ENCODE results near the gene C10orf71.

C10orf71 gene

GRCh38 chr10:49273626-49274025 is 25.3 kb upstream of the C10orf71 start:
- no peak for FAIRE-seq
- no peak for DNase-seq (ENCODE audit: insufficient read length, low spot score)

GRCh38 chr10:49274886-49275285 is 24.1 kb upstream of the C10orf71 start:
- FAIRE-seq: no peak
- DNase-seq (ENCODE audit: insufficient read length, low spot score): no peak

DNA sequence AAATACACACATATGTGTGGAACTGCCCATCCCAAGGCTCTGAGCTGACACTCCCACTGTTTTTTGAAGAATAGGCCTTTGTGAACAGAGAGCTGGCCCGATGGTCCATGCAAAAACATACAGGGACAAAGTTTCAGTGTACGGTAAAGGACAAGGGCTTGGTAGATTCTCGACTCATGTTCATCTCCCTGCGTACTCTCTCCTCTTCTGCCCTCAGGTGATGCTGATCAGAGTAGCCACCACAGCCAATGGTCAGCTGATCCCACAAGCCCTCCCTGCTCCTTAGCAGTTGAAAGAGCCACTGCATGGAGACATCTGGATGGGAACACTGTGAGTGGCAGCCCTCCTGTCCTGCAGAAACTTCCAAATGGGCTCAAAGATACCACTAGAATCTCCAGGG is 23.1 kb upstream of the C10orf71 start:
- FAIRE-seq (no peak), DNase-seq (ENCODE audit: insufficient read length, low spot score) (no peak)

DNA sequence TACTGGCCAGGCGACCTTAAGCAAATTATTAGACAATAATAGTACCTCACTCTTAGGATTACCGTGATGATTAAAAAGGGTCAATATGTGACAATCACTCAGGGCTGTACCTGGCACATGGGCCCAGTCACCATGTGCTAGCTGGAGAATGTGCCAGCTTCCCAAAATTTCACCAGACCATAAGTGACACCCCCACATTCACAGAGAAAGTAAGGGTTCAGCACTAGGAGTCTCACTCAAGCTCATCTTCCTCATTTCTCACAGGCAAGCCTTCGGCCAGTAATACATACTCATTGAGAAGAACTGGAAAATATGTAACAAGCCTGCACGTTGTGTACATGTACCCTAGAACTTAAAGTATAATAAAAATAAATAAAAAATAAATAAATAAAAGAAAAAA is 22.4 kb upstream of the C10orf71 start:
- FAIRE-seq (no peak), DNase-seq (ENCODE audit: insufficient read length, low spot score) (no peak)

GRCh38 chr10:49277973-49278372 is 21.0 kb upstream of the C10orf71 start:
- FAIRE-seq (no peak), DNase-seq (ENCODE audit: insufficient read length, low spot score) (no peak)

DNA sequence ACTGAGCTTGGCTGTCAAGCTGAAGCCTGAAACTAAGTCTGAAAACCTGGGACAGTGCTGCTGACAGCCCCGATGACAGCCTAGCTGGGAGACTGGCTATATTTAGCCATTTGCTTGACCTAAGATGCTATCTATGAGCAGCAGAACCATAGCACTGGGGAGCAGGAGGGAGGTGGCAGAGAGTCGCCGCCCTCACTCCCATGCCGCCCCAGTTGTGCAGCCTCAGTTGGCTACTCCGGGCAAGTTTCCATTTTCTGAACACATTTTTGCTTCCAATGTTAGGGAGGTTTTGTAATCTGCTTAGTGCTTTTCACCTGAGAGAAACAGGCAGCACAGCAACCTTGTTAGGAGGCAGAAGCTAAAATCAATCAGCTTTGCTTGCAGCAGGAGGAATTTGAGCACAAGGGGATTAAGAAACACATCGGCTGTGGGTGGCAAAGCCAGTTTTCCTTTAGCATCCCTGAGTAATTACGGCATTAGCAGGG is 20.4 kb upstream of the C10orf71 start:
- FAIRE-seq: no peak

DNA sequence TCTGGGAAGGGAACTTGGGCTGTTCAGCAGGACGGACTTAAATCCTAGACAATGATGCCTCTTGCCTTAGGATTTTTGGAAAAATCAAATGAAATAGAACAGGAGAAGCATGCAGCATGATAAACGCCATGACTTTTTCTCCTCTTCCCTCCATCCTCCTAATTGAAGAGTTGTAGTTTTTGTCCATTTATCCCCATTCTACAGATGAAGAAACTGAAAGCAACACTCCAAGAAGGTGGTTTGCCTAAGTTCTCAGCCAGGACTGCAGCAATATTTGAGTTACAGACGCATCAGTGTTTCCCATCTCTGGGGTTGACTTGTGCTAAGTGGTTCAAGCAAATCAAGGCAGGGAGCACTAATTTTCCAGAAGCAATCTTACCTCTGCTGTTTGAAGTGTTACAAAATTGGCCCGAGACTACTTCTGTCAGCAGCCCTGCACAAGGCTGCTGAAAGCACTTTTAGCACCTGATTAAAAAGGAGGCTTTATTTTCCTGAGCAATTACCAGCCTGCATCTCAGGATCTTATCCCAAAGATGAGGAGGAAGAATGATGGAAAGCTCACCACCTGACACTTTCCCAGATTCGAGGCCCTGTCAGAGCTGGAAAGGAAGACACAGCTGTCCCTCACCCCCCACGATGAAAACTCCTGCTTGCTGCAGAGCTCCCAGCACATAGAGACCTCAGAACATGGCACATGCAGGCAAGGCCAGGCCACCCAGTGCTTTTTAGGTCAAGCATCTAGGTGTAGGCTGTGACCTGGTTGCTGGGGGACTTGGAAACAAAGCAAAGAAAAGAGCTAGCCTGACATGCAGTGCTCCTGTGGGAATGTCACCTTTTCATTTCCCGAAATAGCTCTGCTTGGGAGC is 19.7 kb upstream of the C10orf71 start:
- no peak for DNase-seq (ENCODE audit: insufficient read length, low spot score)
- FAIRE-seq: no peak

More for the DNA sequence above, 20.4 kb upstream of the C10orf71 start:
- DNase-seq (ENCODE audit: insufficient read length, low spot score): no peak

- no peak for FAIRE-seq
- DNase-seq (ENCODE audit: insufficient read length, low spot score): no peak
Observed at GRCh38 chr10:49280001-49280408, 19.0 kb upstream of the C10orf71 start.

DNA sequence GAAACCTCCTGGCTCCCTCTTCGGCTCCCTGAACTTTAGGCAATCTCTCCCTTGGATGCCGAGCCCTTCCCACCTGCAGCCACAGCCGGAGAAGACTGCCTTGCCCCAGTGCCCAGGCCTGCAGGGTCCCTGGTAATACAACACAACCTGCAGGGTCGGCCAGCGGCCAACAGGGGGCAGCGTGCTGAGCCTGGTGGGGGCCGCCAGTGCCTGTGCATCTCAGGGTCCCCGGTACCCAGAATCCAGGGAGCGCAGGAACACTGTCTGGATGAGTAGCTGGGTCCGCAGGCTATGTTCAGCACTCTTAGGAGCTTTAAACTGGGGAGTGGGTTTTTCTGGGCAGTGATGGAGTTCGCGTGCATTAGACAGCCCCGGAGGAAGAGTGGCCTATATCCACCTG is 17.5 kb upstream of the C10orf71 start:
- DNase-seq (ENCODE audit: insufficient read length, low spot score) (no peak), FAIRE-seq (no peak)

- FAIRE-seq (no peak), DNase-seq (ENCODE audit: insufficient read length, low spot score) (no peak)
Observed at GRCh38 chr10:49282306-49282705, 16.7 kb upstream of the C10orf71 start.

GRCh38 chr10:49282879-49283341 is 16.1 kb upstream of the C10orf71 start:
- FAIRE-seq: no peak
- no peak for DNase-seq (ENCODE audit: insufficient read length, low spot score)

GRCh38 chr10:49283491-49283890 is 15.5 kb upstream of the C10orf71 start:
- DNase-seq (ENCODE audit: insufficient read length, low spot score): no peak
- FAIRE-seq: no peak

DNA sequence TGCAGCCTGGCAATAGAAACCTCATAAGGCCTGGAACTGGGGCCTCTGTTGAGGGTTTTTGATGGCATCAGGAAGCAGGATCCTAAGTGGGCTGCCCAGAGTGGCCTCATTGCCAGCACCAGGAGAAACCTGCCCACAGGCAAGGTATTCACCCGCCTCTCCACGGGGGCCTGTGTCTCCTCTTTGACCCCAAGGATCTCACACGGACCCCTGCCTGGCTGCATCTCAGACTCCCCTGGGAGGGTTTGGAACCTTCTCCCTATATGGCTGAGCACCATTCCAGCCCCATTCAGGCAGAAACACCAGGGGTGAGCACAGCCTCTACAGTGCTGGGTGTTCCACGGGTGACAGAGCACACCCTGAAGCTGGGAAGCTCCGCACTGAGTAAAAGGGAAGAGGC is 14.6 kb upstream of the C10orf71 start:
- FAIRE-seq (no peak), DNase-seq (ENCODE audit: insufficient read length, low spot score) (no peak)

GRCh38 chr10:49285232-49285631 is 13.7 kb upstream of the C10orf71 start:
- DNase-seq (ENCODE audit: insufficient read length, low spot score) (no peak), FAIRE-seq (no peak)

- FAIRE-seq (no peak), DNase-seq (ENCODE audit: insufficient read length, low spot score) (no peak)
Observed at GRCh38 chr10:49286686-49287085, 12.3 kb upstream of the C10orf71 start.

GRCh38 chr10:49287689-49288340 is 11.2 kb upstream of the C10orf71 start:
- no peak for FAIRE-seq

GRCh38 chr10:49288341-49289065 is 10.5 kb upstream of the C10orf71 start:
- FAIRE-seq (no peak), DNase-seq (ENCODE audit: insufficient read length, low spot score) (no peak)

More at GRCh38 chr10:49287689-49288340, 11.2 kb upstream of the C10orf71 start:
- DNase-seq (ENCODE audit: insufficient read length, low spot score): no peak

GRCh38 chr10:49289480-49289879 is 9.5 kb upstream of the C10orf71 start:
- FAIRE-seq: no peak
- no peak for DNase-seq (ENCODE audit: insufficient read length, low spot score)

DNA sequence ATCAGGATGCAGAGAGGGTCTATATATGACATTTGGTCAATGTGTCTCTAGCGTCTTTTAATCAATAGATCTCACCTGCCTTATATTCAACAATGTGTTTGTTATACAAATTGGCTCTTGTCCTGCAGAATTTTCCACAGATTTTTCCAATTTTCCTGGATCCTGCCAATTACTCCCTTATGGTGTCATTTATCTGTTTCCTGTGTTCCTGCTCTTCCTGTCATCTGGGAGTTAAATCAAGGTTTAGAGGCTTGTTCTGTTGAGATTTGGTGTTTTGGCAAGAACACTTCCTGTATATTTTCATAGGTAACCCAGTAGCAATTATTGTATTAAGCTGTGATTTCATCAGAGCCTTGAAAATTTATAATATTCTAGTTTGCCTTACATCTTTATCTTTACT is 8.8 kb upstream of the C10orf71 start:
- DNase-seq (ENCODE audit: insufficient read length, low spot score) (no peak), FAIRE-seq (no peak)

GRCh38 chr10:49290607-49291006 is 8.4 kb upstream of the C10orf71 start:
- FAIRE-seq (no peak), DNase-seq (ENCODE audit: insufficient read length, low spot score) (no peak)

GRCh38 chr10:49292565-49293207 is 6.3 kb upstream of the C10orf71 start:
- FAIRE-seq: no peak
- DNase-seq (ENCODE audit: insufficient read length, low spot score): no peak

Measured in HTR-8/SVneo (cell line).